HFFc6 (cell line): ENCODE measurements around the gene RSPH9. TPM values are rescaled to one million over a fixed set of nuclear protein-coding genes. Genes with fewer than 3 reads are reported as not detected.

Source experiments
- DNase-seq: peaks from one replicate; pipeline ENCODE4 v3.0.0-alpha.2; 2018
- H3K27ac Mint-ChIP-seq: 2 replicates; pipeline ENCODE4 v1.8.0; 2020; ENCODE audit warnings: mild to moderate bottlenecking, mixed read lengths
- H3K27me3 Mint-ChIP-seq: 2 replicates; pipeline ENCODE4 v1.8.0; 2021; ENCODE audit warnings: mild to moderate bottlenecking, moderate library complexity, mixed read lengths; ENCODE audit not compliant: insufficient read depth
- H3K36me3 Mint-ChIP-seq: 2 replicates; pipeline ENCODE4 v1.8.0; 2021; ENCODE audit warnings: low read depth, mixed read lengths
- H3K4me1 Mint-ChIP-seq: 2 replicates; pipeline ENCODE4 v1.8.0; 2020; ENCODE audit warnings: low read depth, mixed read lengths
- H3K4me3 Mint-ChIP-seq: 2 replicates; pipeline ENCODE4 v1.8.0; 2020; ENCODE audit warnings: mild to moderate bottlenecking, moderate library complexity, mixed read lengths
- H3K9me3 Mint-ChIP-seq: 2 replicates; pipeline ENCODE4 v1.8.0; 2020; ENCODE audit warnings: mild to moderate bottlenecking, mixed read lengths
- CTCF ChIP-seq: fragments of 200-600 bp; sonication (generic); IDR thresholded peaks from 2 replicates; pipeline ENCODE4 v1.5.0; 2021; ENCODE audit warnings: antibody characterized with exemption, mild to moderate bottlenecking
- total RNA-seq, 6 experiments: library from RNA; stranded (reverse); fragmentation: NEBNext Ultra II Directional; extraction: Animal tissue kit (Norgen Biotek cat#: 25700); gene quantifications; 2 replicates in 1 of 6; 3 replicates in 5 of 6; pipeline ENCODE4 v1.2.3, GENCODE V29; 2021

The RSPH9 gene
- total RNA-seq, 6 experiments from 2014 or later = 0.09 to 0.60 (median 0.30) TPM; not detected in 1

- Mint-ChIP-seq H3K9me3 (no peaks in the 10 kb centered on the region), H3K4me3 (no peak overlapping the region), H3K36me3 (no peaks in the 10 kb centered on the region), H3K4me1 (peaks cover 45% of the 10 kb centered on the region), H3K27ac (no peak overlapping the region), H3K27me3 (no peaks in the 10 kb centered on the region; the same call in none of the 2 replicates)
- DNase-seq = no peak
- TF ChIP-seq CTCF = no peak
These were observed 58.9 kb downstream of the RSPH9 start for GRCh38 chr6:43703512-43704429.

GRCh38 chr6:43705996-43706395 is 61.2 kb downstream of the RSPH9 start:
- Mint-ChIP-seq H3K27me3 (peaks cover 5% of the 10 kb centered on the region), H3K4me3 (no peak overlapping the region), H3K36me3 (no peaks in the 10 kb centered on the region), H3K9me3 (no peaks in the 10 kb centered on the region), H3K27ac (peak overlapping the region; percentile 6; the same call in 1 of the 2 replicates), H3K4me1 (peaks cover 44% of the 10 kb centered on the region)
- TF ChIP-seq CTCF = no peak
- DNase-seq = no peak

- no peak for TF ChIP-seq CTCF
- H3K4me1 Mint-ChIP-seq = peaks cover 44% of the 10 kb centered on the region
- H3K27ac Mint-ChIP-seq = no peak overlapping the region
- H3K27me3 Mint-ChIP-seq = peaks cover 12% of the 10 kb centered on the region
- no peak overlapping the region for H3K4me3 Mint-ChIP-seq
- no peaks in the 10 kb centered on the region for H3K9me3 Mint-ChIP-seq
- H3K36me3 Mint-ChIP-seq = no peaks in the 10 kb centered on the region
- DNase-seq = no peak
These were observed 62.0 kb downstream of the RSPH9 start for GRCh38 chr6:43706788-43707187.

GRCh38 chr6:43707269-43707668 is 62.4 kb downstream of the RSPH9 start:
- peaks cover 16% of the 10 kb centered on the region for H3K27me3 Mint-ChIP-seq
- no peak overlapping the region for H3K27ac Mint-ChIP-seq

GRCh38 chr6:43707767-43708166 is 62.9 kb downstream of the RSPH9 start:
- H3K27me3 Mint-ChIP-seq = peaks cover 17% of the 10 kb centered on the region
- H3K4me1 Mint-ChIP-seq = peaks cover 34% of the 10 kb centered on the region
- no peak for TF ChIP-seq CTCF
- H3K27ac Mint-ChIP-seq = no peak overlapping the region
- DNase-seq = no peak
- no peak overlapping the region for H3K4me3 Mint-ChIP-seq
- H3K9me3 Mint-ChIP-seq = no peaks in the 10 kb centered on the region
- H3K36me3 Mint-ChIP-seq = no peaks in the 10 kb centered on the region

More at GRCh38 chr6:43707269-43707668, 62.4 kb downstream of the RSPH9 start:
- no peak for TF ChIP-seq CTCF
- Mint-ChIP-seq H3K4me3 (no peak overlapping the region), H3K9me3 (no peaks in the 10 kb centered on the region), H3K4me1 (peaks cover 39% of the 10 kb centered on the region), H3K36me3 (no peaks in the 10 kb centered on the region)
- DNase-seq = no peak
